ENCODE results near the gene PRMT1.

- TF ChIP-seq CTCF (IDR thresholded peaks at IDR 0.05) (peak; percentile 93 to 100 (median 98)), POLR2A (IDR thresholded peaks at IDR 0.05) (no peak)
Observed at GRCh38 chr19:49680421-49681351, 3.6 kb downstream of the PRMT1 start.
